Measurements from ENCODE around the gene RICTOR.

DNA sequence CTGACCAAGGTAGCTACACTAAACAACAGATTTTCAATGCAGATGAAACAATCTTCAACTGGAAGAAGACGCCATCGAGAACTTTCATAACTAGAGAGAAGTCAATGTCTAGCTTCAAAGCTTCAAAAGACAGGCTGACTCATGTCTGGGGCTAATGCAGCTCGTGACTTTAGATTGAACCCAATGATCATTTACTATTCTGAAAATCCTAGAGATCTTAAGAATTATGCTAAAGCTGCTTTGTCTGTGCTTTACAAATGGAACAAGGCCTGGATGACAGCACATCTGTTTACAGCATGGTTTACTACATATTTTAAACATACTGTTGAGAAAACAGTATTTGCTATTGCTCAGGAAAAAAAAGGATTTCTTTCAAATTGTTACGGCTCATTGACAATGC lies 54.9 kb downstream of the RICTOR start:
- TF ChIP-seq CTCF (IDR thresholded peaks at IDR 0.05 in 2 of 3, conservative IDR thresholded peaks at IDR 0.05 in 1 of 3; ENCODE audit: borderline replicate concordance in 1 of 3, insufficient read depth in 1 of 3, low read depth in 2 of 3, low read length in 2 of 3) (no peak), CEBPB (IDR thresholded peaks at IDR 0.05; ENCODE audit: low read depth) (no peak), JUND (IDR thresholded peaks at IDR 0.05) (no peak), POLR2AphosphoS5 (IDR thresholded peaks at IDR 0.05; ENCODE audit: low read depth, low read length) (no peak), REST (IDR thresholded peaks at IDR 0.05; ENCODE audit: low read depth) (no peak), YY1 (IDR thresholded peaks at IDR 0.05; ENCODE audit: extremely low read depth, insufficient replicate concordance, low read depth, low read length) (no peak), ZFX (IDR thresholded peaks at IDR 0.05) (no peak), POLR2A (IDR thresholded peaks at IDR 0.05; ENCODE audit: borderline replicate concordance, extremely low read depth, insufficient read depth, insufficient read length) (no peak), FOSL1 (IDR thresholded peaks at IDR 0.05; ENCODE audit: low read depth) (no peak), SRF (IDR thresholded peaks at IDR 0.05; ENCODE audit: low read depth) (no peak), TCF7L2 (IDR thresholded peaks at IDR 0.05; ENCODE audit: borderline replicate concordance, extremely low read depth, insufficient read depth, insufficient read length) (no peak)
- TF ChIP-seq, protein P1, sequence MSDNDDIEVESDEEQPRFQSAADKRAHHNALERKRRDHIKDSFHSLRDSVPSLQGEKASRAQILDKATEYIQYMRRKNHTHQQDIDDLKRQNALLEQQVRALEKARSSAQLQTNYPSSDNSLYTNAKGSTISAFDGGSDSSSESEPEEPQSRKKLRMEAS (IDR thresholded peaks at IDR 0.05) = no peak
